K562 treated with DMSO at 1 percent for 48 hours (cell line): ENCODE measurements around the gene AGT. TPM values are rescaled to one million over a fixed set of nuclear protein-coding genes. Genes with fewer than 3 reads are reported as not detected.

ENCODE experiments used
- total RNA-seq: library from RNA; unstranded; fragments of 300-600 nt; gene quantifications from 2 replicates; pipeline ENCODE4 v1.2.3, GENCODE V29; 2022; ENCODE audit warnings: low replicate concordance; ENCODE audit errors: extremely low read depth

Gene AGT
- not detected in 2 replicates for total RNA-seq

GRCh38 chr1:230713915-230714764, at the start of gene AGT:
TSS of gene AGT (minus strand) at chr1:230714122. CDS start at chr1:230710823, 3,299 bp downstream.

DNA sequence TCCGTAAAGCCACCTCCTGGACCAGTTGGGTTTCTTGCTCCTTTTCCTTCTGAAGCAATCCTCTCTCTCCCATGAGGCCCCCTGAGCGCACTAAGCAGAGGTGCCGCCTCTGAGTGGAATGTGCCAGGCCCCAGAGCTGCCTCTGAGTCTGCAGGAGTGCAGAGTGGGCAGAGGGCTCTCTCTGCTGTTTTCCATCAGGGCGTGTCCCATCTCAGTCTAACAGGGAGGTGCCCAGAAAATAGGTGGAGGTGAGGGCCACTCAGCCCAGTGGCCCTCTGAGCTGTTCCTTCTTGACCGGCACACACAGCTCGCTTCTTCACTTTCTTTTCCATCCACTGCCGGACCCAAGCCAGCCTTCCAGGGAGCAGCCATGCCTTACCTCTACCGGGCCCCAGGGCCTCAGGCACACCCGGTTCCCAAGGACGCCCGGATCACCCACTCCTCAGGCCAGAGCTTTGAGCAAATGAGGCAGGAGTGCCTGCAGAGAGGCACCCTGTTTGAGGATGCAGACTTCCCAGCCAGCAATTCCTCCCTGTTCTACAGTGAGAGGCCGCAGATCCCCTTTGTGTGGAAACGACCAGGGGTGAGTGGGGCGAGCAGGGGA, 33.3 kb upstream of the AGT start, which contains the start of gene CAPN9:
Gene CAPN9 (plus strand): TSS at position 262 of the 604 bp plus-strand sequence. CDS start 109 bp downstream, at position 371.

Other genes with a start within 250 kb of the AGT start
- not detected in 2 replicates for gene COG2, start 71.6 kb downstream of the AGT start, total RNA-seq
- gene CAPN9, start 33.3 kb upstream of the AGT start, total RNA-seq, result not detected in 2 replicates
- not detected in 2 replicates for gene C1orf198, start 154.4 kb upstream of the AGT start, total RNA-seq